Heart right ventricle (tissue), 16 donors: ENCODE measurements around the gene A4GNT. TPM values are rescaled to one million over a fixed set of nuclear protein-coding genes. Genes with fewer than 3 reads are reported as not detected.

ENCODE experiments used
- ATAC-seq, 8 donors: fragments of 200-7000 bp; cut with Tn5 transposase; one replicate each; pipeline ENCODE4 v1.9.1; 2020; ENCODE audit warnings: mild to moderate bottlenecking in 8 of 8, moderate library complexity in 8 of 8, moderate number of reproducible peaks in 1 of 8
- DNase-seq, 2 donors: peaks; one replicate each; pipeline ENCODE4 v3.0.0-alpha.2; 2020
- H3K27ac ChIP-seq, 10 donors: fragments of 200-600 bp; sonication (generic) in 2 of 10; one replicate each; pipeline versions ENCODE4 v1.5.0 to v1.8.0; 2020 to 2022; ENCODE audit warnings: mild to moderate bottlenecking in 3 of 10
- H3K27me3 ChIP-seq, 7 donors: fragments of 200-600 bp; one replicate each; pipeline ENCODE4 v1.8.0; 2021 to 2022; ENCODE audit warnings: mild to moderate bottlenecking in 2 of 7
- H3K36me3 ChIP-seq, 9 donors: fragments of 200-600 bp; sonication (generic) in 1 of 9; one replicate each; pipeline versions ENCODE4 v1.5.0 to v1.8.0; 2020 to 2022; ENCODE audit warnings: mild to moderate bottlenecking in 2 of 9
- H3K4me1 ChIP-seq, 9 donors: fragments of 200-600 bp; sonication (generic) in 1 of 9; one replicate each; pipeline versions ENCODE4 v1.5.0 to v1.8.0; 2020 to 2022; ENCODE audit warnings: mild to moderate bottlenecking in 4 of 9
- H3K4me3 ChIP-seq, 10 donors: fragments of 200-600 bp; sonication (generic) in 2 of 10; one replicate each; pipeline versions ENCODE4 v1.5.0 to v1.8.0; 2020 to 2022; ENCODE audit warnings: mild to moderate bottlenecking in 7 of 10, moderate library complexity in 2 of 10
- H3K9me3 ChIP-seq, 11 donors: fragments of 200-600 bp in 10 of 11; sonication (generic) in 2 of 11; one replicate each; pipeline versions ENCODE4 v1.5.0 to v1.8.0; 2013 to 2022; ENCODE audit warnings: mild to moderate bottlenecking in 2 of 11, control low read depth in 1 of 11, moderate library complexity in 1 of 11
- WGBS, 2 donors: extraction: QIAGEN DNeasy Blood & Tissue Kit; methylation state at CpG; one replicate each; pipeline ENCODE4 v1.1.7; 2013; ENCODE audit warnings: inconsistent platforms in 1 of 2; 5-methylcytosine and 5-hydroxymethylcytosine counted together
- intact Hi-C, 10 donors: fragments of 100-400 bp; cut with DNase I; formaldehyde crosslinking; loops; one replicate each; pipeline versions ENCODE4 v1.11.1 to v1.14.2; 2022
- polyA plus RNA-seq, 2 donors: library from polyadenylated mRNA; stranded (reverse); fragments of 200-250 nt; gene quantifications; one replicate each; pipeline ENCODE4 v1.2.3, GENCODE V29; 2013
- total RNA-seq, 10 donors: library from RNA; stranded (reverse); fragmentation: NEBNext Ultra II Directional in 3 of 10; extraction: Animal tissue kit (Norgen Biotek cat#: 25700) in 3 of 10; gene quantifications; one replicate each; pipeline versions ENCODE4 v1.2.1 to v1.2.4, GENCODE V29; 2021 to 2023
- TF ChIP-seq, protein P1 (sequence below), 9 donors: fragments of 200-600 bp; sonication (generic) in 2 of 9; IDR thresholded peaks; one replicate each; pipeline versions ENCODE4 v1.5.0 to v1.8.0; 2021 to 2022; ENCODE audit warnings: antibody characterized with exemption in 9 of 9, mild to moderate bottlenecking in 5 of 9, moderate library complexity in 1 of 9
- donor health status: Arrhythmogenic right ventricular cardiomyopathy.
- donor health status: ischemic (EF 13 %, LVEDD 7.1; RV severe dilation, severe dysfunction).
- donor health status: healthy with polysubstance abuse.
- donor health status: DM: no; HTN: yes; CAD: no.
- donor health status: DM: no; HTN: no; CAD: no.
- donor health status: ischemic (EF 25% LVEDD 6.9; RV normal size, moderate dysfunction).
- donor health status: ischemic (EF 25% LVEDD 5.7; RV mildly dilated, moderate dysfunction).
- donor health status: healthy.
- donor health status: DM: yes; HTN: yes; CAD: no.
- donor health status: Ischemic cardiomyopathy.
- donor health status: ischemic (EF 35%, LVEDD 5.7; RV mildly dilated, moderate dysfunction).
- donor health status: nonischemic (EF 11% LVEDD 7.7; RV severe dilation, severe dysfunction).
- donor health status: DM: yes; HTN: yes; CAD: no.
- donor health status: PGD.
- donor health status: ischemic (EF 29% LVEDD 5.4; RV normal size, mild dysfunction).
- donor health status: nonischemic (EF 23%, LVEDD 6.1; RV moderate dilation, normal function).

A4GNT gene
- total and polyA plus RNA-seq, 12 donors = not detected

DNA sequence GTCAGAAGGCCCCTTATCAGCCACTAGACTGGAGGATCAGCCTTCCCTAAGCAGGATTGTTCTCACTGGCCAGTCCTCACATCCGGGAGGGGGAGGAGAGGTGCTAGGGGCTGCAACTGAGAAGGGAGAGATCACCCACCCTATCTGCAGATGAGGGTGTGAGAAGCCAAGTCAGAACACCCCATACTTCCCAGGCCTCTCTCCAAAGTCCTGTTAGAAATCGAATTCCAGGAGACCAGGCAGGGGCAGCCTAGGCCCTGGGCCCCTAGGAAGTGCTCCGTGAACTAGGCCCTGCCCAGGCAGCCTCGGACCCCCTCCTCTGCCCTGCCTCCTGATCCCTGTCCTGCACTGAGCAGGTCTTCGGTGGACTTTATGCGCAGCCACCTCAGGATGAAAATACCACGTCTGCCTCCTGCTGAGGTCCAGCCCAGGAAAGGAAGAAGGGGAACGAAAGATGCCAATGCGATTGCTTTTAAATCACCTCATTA, 17.7 kb downstream of the A4GNT start:
- peak in 6 of 8 donors; percentile 5 to 48 (median 26) for ATAC-seq
- H3K4me3 ChIP-seq = peak overlapping the region; percentile 14 to 94 (median 86)
- 9% methylated on average over 9 of the region's 9 CpGs for WGBS, 2 donors

DNA sequence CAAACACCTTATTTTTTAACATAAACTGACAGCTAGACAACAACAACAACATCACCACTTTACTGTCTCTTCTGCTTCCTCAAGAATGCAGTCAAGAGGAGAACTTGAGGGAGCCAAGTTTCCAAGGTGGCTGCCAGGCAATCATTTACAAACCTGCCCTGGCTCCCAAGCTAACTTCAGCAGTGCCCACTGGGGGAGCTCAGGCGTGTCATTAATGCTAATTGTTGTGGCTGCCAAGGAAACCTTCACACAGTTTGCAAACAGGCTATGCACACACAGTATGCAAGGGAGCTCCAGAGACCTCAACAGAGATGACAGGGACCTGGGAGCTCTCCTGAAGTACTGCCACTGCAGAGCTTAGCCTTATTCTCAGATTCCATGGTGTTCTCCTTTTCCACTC, 18.9 kb downstream of the A4GNT start:
- WGBS, 2 donors = 59% methylated on average over 1 of the region's 1 CpG
- Histone ChIP-seq H3K27ac (peak overlapping the region in 1 of 10 donors; percentile 88), H3K9me3 (no peaks in the 10 kb centered on the region), H3K4me3 (no peak overlapping the region), H3K4me1 (peaks cover 8 to 26% (median 16%) of the 10 kb centered on the region in 9 donors), H3K36me3 (peaks cover 0 to 18% (median 0%) of the 10 kb centered on the region in 9 donors), H3K27me3 (no peaks in the 10 kb centered on the region)
- no peak for ATAC-seq
- TF ChIP-seq, protein P1, sequence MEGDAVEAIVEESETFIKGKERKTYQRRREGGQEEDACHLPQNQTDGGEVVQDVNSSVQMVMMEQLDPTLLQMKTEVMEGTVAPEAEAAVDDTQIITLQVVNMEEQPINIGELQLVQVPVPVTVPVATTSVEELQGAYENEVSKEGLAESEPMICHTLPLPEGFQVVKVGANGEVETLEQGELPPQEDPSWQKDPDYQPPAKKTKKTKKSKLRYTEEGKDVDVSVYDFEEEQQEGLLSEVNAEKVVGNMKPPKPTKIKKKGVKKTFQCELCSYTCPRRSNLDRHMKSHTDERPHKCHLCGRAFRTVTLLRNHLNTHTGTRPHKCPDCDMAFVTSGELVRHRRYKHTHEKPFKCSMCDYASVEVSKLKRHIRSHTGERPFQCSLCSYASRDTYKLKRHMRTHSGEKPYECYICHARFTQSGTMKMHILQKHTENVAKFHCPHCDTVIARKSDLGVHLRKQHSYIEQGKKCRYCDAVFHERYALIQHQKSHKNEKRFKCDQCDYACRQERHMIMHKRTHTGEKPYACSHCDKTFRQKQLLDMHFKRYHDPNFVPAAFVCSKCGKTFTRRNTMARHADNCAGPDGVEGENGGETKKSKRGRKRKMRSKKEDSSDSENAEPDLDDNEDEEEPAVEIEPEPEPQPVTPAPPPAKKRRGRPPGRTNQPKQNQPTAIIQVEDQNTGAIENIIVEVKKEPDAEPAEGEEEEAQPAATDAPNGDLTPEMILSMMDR (IDR thresholded peaks at IDR 0.05) = no peak
- intact Hi-C loops = loop anchor here in 2 of 10 donors (5.0 to 10.0 kb wide), 2 partner anchors 36 to 61 kb away; partner anchors contain the start of gene DBR1 (in 1 of the 2)
- DNase-seq = no peak

More for the DNA sequence above, 17.7 kb downstream of the A4GNT start:
- intact Hi-C loops = loop anchor here in 2 of 10 donors (5.0 to 10.0 kb wide), 2 partner anchors 37 to 60 kb away; partner anchors contain the start of gene DBR1 (in 1 of the 2)
- Histone ChIP-seq H3K4me1 (peaks cover 8 to 30% (median 21%) of the 10 kb centered on the region in 9 donors), H3K9me3 (no peaks in the 10 kb centered on the region), H3K36me3 (peaks cover 0 to 18% (median 0%) of the 10 kb centered on the region in 9 donors), H3K27ac (peak overlapping the region; percentile 77 to 96 (median 88)), H3K27me3 (no peaks in the 10 kb centered on the region)
- DNase-seq = peak in 1 of 2 donors; percentile 10
- TF ChIP-seq, protein P1 (IDR thresholded peaks at IDR 0.05) = no peak

DNA sequence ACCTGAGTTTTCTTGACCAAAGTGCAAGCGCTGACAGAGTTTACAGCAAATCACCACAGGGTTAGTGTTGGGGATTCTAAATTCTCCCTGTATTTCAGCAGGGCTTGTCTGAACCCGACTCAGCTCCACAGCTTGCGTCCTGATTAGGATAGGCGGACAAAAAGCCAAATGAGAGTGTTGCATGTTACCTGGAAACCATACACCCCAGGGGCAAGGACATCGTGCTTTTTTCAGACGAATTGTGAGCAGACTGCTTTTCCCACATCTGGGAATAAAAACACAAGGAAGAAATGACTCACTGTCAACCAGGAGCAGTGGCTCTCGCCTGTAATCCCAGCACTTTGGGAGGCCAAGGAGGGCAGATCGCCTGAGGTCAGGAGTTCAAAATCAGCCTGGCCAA, 19.8 kb downstream of the A4GNT start:
- Histone ChIP-seq H3K27me3 (no peaks in the 10 kb centered on the region), H3K4me1 (peaks cover 8 to 26% (median 16%) of the 10 kb centered on the region in 9 donors), H3K9me3 (no peaks in the 10 kb centered on the region), H3K4me3 (no peak overlapping the region), H3K27ac (no peak overlapping the region), H3K36me3 (peaks cover 0 to 18% (median 0%) of the 10 kb centered on the region in 9 donors)
- TF ChIP-seq, protein P1 (IDR thresholded peaks at IDR 0.05) = no peak
- no peak for ATAC-seq
- no peak for DNase-seq
- 89 to 92% methylated on average over 8 of the region's 8 CpGs for WGBS, 2 donors
- intact Hi-C loops = loop anchor here in 2 of 10 donors (5.0 to 10.0 kb wide), 2 partner anchors 35 to 62 kb away; partner anchors contain the start of gene DBR1 (in 1 of the 2)

DNA sequence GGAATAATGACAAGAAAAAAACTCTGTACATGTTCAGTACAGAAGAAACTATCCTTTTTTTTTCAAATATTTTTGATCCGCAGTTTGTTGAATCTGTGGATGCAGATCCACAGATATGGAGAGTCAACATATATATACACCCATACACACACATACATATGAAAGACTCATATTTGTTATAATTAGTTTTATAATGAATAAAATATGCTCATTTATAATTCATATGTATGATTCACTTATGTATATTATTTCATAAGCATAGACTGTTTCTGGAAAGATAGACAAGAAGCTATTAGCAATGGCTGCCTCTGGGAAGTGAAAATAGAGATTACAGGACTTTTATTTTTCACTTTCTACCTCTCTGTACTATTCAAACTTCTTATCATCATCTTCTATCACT, 26.6 kb downstream of the A4GNT start:
- no peak overlapping the region for H3K4me3 ChIP-seq

More for the DNA sequence above, 26.6 kb downstream of the A4GNT start:
- DNase-seq = no peak
- ATAC-seq = no peak
- Histone ChIP-seq H3K36me3 (peaks cover 0 to 37% (median 6%) of the 10 kb centered on the region in 9 donors), H3K27me3 (no peaks in the 10 kb centered on the region), H3K27ac (no peak overlapping the region), H3K9me3 (no peaks in the 10 kb centered on the region), H3K4me1 (no peaks in the 10 kb centered on the region)
- 97 to 98% methylated on average over 1 of the region's 1 CpG for WGBS, 2 donors
- TF ChIP-seq, protein P1 (IDR thresholded peaks at IDR 0.05) = no peak
- intact Hi-C loops = no loop called here
